Measurements from ENCODE around the gene ATP6V0B.

DNA sequence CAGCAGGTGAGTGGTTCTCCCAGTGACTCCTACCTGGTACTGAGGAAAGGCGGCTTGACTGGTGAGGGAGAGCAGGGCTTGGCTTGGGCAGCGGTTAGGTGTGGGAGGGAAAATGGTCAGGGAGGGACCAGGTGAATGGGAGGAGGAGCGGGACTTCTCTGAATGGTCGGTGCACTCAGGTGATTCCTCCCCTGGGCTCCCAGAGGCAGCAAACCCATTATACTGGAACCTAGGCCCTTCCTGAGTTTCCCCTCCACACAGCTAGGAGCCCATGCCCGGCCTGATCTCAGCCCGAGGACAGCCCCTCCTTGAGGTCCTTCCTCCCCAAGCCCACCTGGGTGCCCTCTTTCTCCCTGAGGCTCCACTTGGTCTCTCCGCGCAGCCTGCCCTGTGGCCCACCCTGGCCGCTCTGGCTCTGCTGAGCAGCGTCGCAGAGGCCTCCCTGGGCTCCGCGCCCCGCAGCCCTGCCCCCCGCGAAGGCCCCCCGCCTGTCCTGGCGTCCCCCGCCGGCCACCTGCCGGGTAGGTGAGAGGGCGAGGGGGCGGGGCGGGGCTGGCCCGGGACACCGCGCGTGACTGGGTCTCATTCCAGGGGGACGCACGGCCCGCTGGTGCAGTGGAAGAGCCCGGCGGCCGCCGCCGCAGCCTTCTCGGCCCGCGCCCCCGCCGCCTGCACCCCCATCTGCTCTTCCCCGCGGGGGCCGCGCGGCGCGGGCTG is 38.9 kb upstream of the ATP6V0B start:
- no peak for TF ChIP-seq POLR2AphosphoS5 (IDR thresholded peaks at IDR 0.05; ENCODE audit: insufficient read depth, low read depth, low read length)
- no peak for TF ChIP-seq EZH2 (IDR thresholded peaks at IDR 0.05; ENCODE audit: borderline replicate concordance, low read depth, low read length, severe bottlenecking)
- TF ChIP-seq, protein P1, sequence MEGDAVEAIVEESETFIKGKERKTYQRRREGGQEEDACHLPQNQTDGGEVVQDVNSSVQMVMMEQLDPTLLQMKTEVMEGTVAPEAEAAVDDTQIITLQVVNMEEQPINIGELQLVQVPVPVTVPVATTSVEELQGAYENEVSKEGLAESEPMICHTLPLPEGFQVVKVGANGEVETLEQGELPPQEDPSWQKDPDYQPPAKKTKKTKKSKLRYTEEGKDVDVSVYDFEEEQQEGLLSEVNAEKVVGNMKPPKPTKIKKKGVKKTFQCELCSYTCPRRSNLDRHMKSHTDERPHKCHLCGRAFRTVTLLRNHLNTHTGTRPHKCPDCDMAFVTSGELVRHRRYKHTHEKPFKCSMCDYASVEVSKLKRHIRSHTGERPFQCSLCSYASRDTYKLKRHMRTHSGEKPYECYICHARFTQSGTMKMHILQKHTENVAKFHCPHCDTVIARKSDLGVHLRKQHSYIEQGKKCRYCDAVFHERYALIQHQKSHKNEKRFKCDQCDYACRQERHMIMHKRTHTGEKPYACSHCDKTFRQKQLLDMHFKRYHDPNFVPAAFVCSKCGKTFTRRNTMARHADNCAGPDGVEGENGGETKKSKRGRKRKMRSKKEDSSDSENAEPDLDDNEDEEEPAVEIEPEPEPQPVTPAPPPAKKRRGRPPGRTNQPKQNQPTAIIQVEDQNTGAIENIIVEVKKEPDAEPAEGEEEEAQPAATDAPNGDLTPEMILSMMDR (IDR thresholded peaks at IDR 0.05; ENCODE audit: extremely low read depth in 1 of 2, insufficient read depth in 1 of 2, low read depth in 1 of 2, low read length in 2 of 2): no peak
